Heart left ventricle (tissue), 16 donors: ENCODE measurements around the gene ETV5. TPM values are rescaled to one million over a fixed set of nuclear protein-coding genes. Genes with fewer than 3 reads are reported as not detected.
A peak's percentile ranks its signal among the peaks of the same experiment; 100 is the strongest.

Experiments
- ATAC-seq, 4 donors: fragments of 200-7000 bp; cut with Tn5 transposase; one replicate each; pipeline ENCODE4 v1.9.1; 2020 to 2022; ENCODE audit warnings: moderate library complexity in 4 of 4, mild to moderate bottlenecking in 3 of 4, moderate number of reproducible peaks in 1 of 4
- DNase-seq, 5 donors: peaks; one replicate each; pipeline ENCODE4 v3.0.0-alpha.2; 2020
- H3K27ac ChIP-seq, 12 donors: fragments of 200-600 bp; sonication (generic) in 4 of 12; one replicate each; pipeline versions ENCODE4 v1.5.0 to v1.8.0; 2016 to 2022; ENCODE audit warnings: mild to moderate bottlenecking in 2 of 12
- H3K27me3 ChIP-seq, 9 donors: fragments of 200-600 bp; sonication (generic) in 2 of 9; one replicate each; pipeline versions ENCODE4 v1.5.1 to v1.8.0; 2016 to 2022; ENCODE audit warnings: mild to moderate bottlenecking in 3 of 9
- H3K36me3 ChIP-seq, 9 donors: fragments of 200-600 bp; sonication (generic) in 2 of 9; one replicate each; pipeline versions ENCODE4 v1.5.0 to v1.8.0; 2018 to 2022; ENCODE audit warnings: mild to moderate bottlenecking in 2 of 9
- H3K4me1 ChIP-seq, 12 donors: fragments of 200-600 bp; sonication (generic) in 4 of 12; one replicate each; pipeline versions ENCODE4 v1.5.0 to v1.8.0; 2016 to 2022; ENCODE audit warnings: mild to moderate bottlenecking in 3 of 12
- H3K4me3 ChIP-seq, 12 donors: fragments of 200-600 bp; sonication (generic) in 4 of 12; one replicate each; pipeline versions ENCODE4 v1.5.0 to v1.8.0; 2017 to 2022; ENCODE audit warnings: mild to moderate bottlenecking in 9 of 12, moderate library complexity in 4 of 12
- H3K9me3 ChIP-seq, 12 donors: fragments of 200-600 bp; sonication (generic) in 4 of 12; one replicate each; pipeline versions ENCODE4 v1.5.0 to v1.8.0; 2016 to 2022; ENCODE audit warnings: mild to moderate bottlenecking in 1 of 12
- POLR2A ChIP-seq, 2 donors: fragments of 450-650 bp; IDR thresholded peaks; one replicate each; pipeline ENCODE4 v1.6.1; 2017; ENCODE audit warnings: antibody characterized with exemption in 2 of 2, mild to moderate bottlenecking in 2 of 2, moderate library complexity in 2 of 2
- WGBS, 4 donors: extraction: QIAGEN DNeasy Blood & Tissue Kit in 2 of 4; methylation state at CpG; one replicate each; pipeline versions ENCODE4 v1.1.5 to v1.1.7; 2013 to 2018; 5-methylcytosine and 5-hydroxymethylcytosine counted together
- intact Hi-C, 10 donors: fragments of 100-400 bp; cut with DNase I; formaldehyde crosslinking; loops; one replicate each; pipeline versions ENCODE4 v1.11.1 to v1.14.2; 2022
- polyA plus RNA-seq, 2 donors: library from polyadenylated mRNA; stranded (reverse); fragments of 200-250 nt; gene quantifications; one replicate each; pipeline ENCODE4 v1.2.3, GENCODE V29; 2013
- total RNA-seq, 9 donors: library from RNA; depleted of rRNA in 2 of 9; stranded (reverse); fragments of >200 nt in 2 of 9; fragmentation: NEBNext Ultra II Directional in 3 of 9; extraction: Animal tissue kit (Norgen Biotek cat#: 25700) in 3 of 9; gene quantifications; one replicate each; pipeline versions ENCODE4 v1.1.0 to v1.2.4, GENCODE V29; 2016 to 2023
- TF ChIP-seq, protein P1 (sequence below), 12 donors: fragments of 200-600 bp; sonication (generic) in 4 of 12; IDR thresholded peaks; one replicate each; pipeline versions ENCODE4 v1.5.0 to v1.8.0; 2018 to 2022; ENCODE audit warnings: antibody characterized with exemption in 12 of 12, mild to moderate bottlenecking in 5 of 12
- donor health status: ischemic (EF 13 %, LVEDD 7.1; RV severe dilation, severe dysfunction).
- donor health status: healthy with polysubstance abuse.
- donor health status: DM: no; HTN: yes; CAD: no.
- donor health status: DM: no; HTN: no; CAD: no.
- donor health status: ischemic (EF 25% LVEDD 6.9; RV normal size, moderate dysfunction).
- donor health status: ischemic (EF 25% LVEDD 5.7; RV mildly dilated, moderate dysfunction).
- donor health status: healthy.
- donor health status: DM: yes; HTN: yes; CAD: no.
- donor health status: ischemic (EF 35%, LVEDD 5.7; RV mildly dilated, moderate dysfunction).
- donor health status: nonischemic (EF 11% LVEDD 7.7; RV severe dilation, severe dysfunction).
- donor health status: DM: yes; HTN: yes; CAD: no.
- donor health status: PGD.
- donor health status: ischemic (EF 29% LVEDD 5.4; RV normal size, mild dysfunction).
- donor health status: nonischemic (EF 23%, LVEDD 6.1; RV moderate dilation, normal function).

Gene ETV5
- total and polyA plus RNA-seq, 11 donors = 0.65 to 29.9 (median 6.9) TPM

GRCh38 chr3:186108106-186108940, 566 bp downstream of the ETV5 start:
- intact Hi-C loops = loop anchor here in 4 of 10 donors (1.0 to 10.0 kb wide), 6 partner anchors 104 to 456 kb away; partner anchors contain the start of genes TBCCD1 (in 2 of the 4) and TRA2B (in 2 of the 4)
- ATAC-seq = peak in 2 of 4 donors; percentile 0
- 0 to 1% (median 1%) methylated on average over 37 to 69 of the region's 69 CpGs for WGBS, 4 donors
- H3K4me3 ChIP-seq = peak overlapping the region; percentile 38 to 95 (median 88)
- H3K27ac ChIP-seq = peak overlapping the region; percentile 48 to 91 (median 82)
- TF ChIP-seq, protein P1, sequence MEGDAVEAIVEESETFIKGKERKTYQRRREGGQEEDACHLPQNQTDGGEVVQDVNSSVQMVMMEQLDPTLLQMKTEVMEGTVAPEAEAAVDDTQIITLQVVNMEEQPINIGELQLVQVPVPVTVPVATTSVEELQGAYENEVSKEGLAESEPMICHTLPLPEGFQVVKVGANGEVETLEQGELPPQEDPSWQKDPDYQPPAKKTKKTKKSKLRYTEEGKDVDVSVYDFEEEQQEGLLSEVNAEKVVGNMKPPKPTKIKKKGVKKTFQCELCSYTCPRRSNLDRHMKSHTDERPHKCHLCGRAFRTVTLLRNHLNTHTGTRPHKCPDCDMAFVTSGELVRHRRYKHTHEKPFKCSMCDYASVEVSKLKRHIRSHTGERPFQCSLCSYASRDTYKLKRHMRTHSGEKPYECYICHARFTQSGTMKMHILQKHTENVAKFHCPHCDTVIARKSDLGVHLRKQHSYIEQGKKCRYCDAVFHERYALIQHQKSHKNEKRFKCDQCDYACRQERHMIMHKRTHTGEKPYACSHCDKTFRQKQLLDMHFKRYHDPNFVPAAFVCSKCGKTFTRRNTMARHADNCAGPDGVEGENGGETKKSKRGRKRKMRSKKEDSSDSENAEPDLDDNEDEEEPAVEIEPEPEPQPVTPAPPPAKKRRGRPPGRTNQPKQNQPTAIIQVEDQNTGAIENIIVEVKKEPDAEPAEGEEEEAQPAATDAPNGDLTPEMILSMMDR (IDR thresholded peaks at IDR 0.05) = no peak
- TF ChIP-seq POLR2A (IDR thresholded peaks at IDR 0.05) = no peak
- DNase-seq = peak; percentile 39 to 71 (median 57)
- peaks cover 0 to 22% (median 0%) of the 10 kb centered on the region in 9 donors for H3K27me3 ChIP-seq
- peaks cover 0 to 35% (median 13%) of the 10 kb centered on the region in 12 donors for H3K4me1 ChIP-seq
- H3K9me3 ChIP-seq = no peaks in the 10 kb centered on the region
- H3K36me3 ChIP-seq = peaks cover 0 to 6% (median 0%) of the 10 kb centered on the region in 9 donors

DNA sequence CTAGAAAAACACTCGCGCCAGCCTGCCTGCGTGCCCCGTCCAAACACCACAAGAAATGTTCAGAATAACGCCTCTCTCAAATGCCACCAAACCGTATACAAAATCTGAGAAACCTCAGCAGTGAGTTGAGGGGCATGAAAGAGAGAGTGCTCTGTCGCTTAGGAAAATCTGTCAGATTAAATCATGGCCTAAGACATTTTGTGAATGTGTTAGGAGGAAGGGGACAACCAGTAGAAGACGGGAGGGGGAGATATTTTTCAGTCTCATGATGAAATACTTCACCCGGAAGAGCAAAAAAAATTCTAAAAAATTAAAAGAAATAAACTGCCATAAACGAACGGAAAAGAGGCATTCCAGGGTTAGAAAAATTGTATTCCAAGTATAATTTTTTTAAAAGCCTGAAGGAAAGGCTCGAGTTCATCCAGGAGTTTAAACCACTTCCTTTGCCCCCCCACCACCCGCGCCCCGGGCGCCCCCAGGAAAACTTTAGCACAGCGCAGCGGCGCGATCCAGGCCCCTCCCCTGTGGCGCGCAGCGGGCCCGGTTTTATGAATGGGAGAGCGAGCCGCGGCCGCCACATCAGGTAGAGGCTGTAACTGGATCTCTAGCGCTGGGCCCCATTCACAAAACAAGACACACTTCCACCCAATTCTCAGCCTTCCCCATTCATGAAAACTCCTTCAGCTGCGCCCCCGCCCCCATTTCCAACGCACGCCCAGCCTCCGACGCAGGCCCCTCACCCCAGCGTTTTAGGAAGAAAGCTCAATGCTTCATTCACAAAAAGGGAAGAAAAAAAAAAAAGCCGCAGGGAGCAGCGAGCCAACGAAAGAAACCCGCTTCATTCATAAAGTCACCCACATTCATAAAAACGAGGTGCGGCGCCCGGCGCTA, 1.4 kb downstream of the ETV5 start:
- Histone ChIP-seq H3K27ac (peak overlapping the region in 6 of 12 donors; percentile 31 to 91 (median 84)), H3K4me3 (peak overlapping the region; percentile 38 to 95 (median 88)), H3K36me3 (peaks cover 0 to 6% (median 0%) of the 10 kb centered on the region in 9 donors), H3K9me3 (no peaks in the 10 kb centered on the region), H3K4me1 (peaks cover 0 to 35% (median 13%) of the 10 kb centered on the region in 12 donors), H3K27me3 (peaks cover 0 to 22% (median 0%) of the 10 kb centered on the region in 9 donors)
- ATAC-seq (peak in 2 of 4 donors; percentile 28 to 34), DNase-seq (peak; percentile 55 to 79 (median 62))
- intact Hi-C loops = loop anchor here in 4 of 10 donors (1.0 to 10.0 kb wide), 6 partner anchors 105 to 457 kb away; partner anchors contain the start of genes TBCCD1 (in 2 of the 4) and TRA2B (in 2 of the 4)
- no peak for TF ChIP-seq POLR2A (IDR thresholded peaks at IDR 0.05)
- TF ChIP-seq, protein P1 (IDR thresholded peaks at IDR 0.05) = no peak
- WGBS, 4 donors = 3 to 6% (median 5%) methylated on average over 45 of the region's 45 CpGs

DNA sequence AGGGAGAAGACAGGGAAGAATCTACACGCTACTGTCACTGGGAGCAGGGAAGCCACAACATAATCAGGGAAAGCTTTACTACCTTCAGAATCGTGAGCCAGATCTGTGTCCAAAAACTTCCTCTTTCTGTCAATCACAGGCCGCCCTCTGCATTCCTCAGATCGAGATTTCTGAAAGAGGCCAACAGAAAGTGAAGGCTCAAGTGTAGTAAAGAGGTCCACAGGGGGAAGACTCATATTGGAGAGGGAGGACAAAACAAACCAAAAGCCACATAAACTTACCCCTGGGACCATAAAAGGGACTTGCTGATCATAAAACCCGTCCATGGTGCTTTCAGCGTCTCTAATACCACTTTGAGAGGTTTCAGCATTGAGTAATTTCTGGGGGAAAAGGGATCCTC, 3.3 kb downstream of the ETV5 start:
- ATAC-seq = no peak
- no peak overlapping the region for H3K4me3 ChIP-seq
- H3K27ac ChIP-seq = no peak overlapping the region
- intact Hi-C loops = loop anchor here in 4 of 10 donors (5.0 to 10.0 kb wide), 5 partner anchors 107 to 459 kb away; partner anchors contain the start of genes TBCCD1 (in 2 of the 4) and TRA2B (in 2 of the 4)
- H3K4me1 ChIP-seq = peaks cover 0 to 30% (median 11%) of the 10 kb centered on the region in 12 donors
- 77 to 82% (median 79%) methylated on average over 6 of the region's 6 CpGs for WGBS, 4 donors
- H3K27me3 ChIP-seq = peaks cover 0 to 8% (median 0%) of the 10 kb centered on the region in 9 donors
- H3K9me3 ChIP-seq = no peaks in the 10 kb centered on the region
- H3K36me3 ChIP-seq = peaks cover 0 to 12% (median 0%) of the 10 kb centered on the region in 9 donors
- no peak for DNase-seq
- TF ChIP-seq, protein P1 (IDR thresholded peaks at IDR 0.05) = no peak
- no peak for TF ChIP-seq POLR2A (IDR thresholded peaks at IDR 0.05)
